ENCODE data around the gene LGI2. TPM values are rescaled to one million over a fixed set of nuclear protein-coding genes. Genes with fewer than 3 reads are reported as not detected.
"Not testable (repeated sequence)": the region's sequence is repeated elsewhere in the genome, so short reads cannot be mapped to it uniquely, and the experiment has no call there.

The LGI2 gene
- total RNA-seq, 1 donor from 2014 or later: not detected

DNA sequence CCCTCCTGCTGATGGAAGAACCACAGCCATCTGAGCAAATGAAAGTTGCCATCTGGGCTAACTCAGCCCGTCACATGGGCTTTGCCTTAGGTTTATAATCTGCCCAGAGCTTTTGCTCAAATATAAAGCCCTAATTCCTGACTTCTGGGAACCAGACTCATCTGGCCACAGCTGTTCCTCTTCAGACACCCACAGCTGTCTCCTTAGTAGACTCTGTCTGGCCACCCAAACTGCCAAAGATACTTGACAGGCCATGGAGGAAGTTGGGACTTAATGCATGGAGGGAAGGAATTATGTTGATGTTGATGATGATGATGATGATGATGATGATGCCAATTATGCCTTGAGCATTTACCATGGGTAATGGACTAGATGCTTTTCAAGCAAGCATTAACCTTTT, 8.0 kb downstream of the LGI2 start:
- Histone ChIP-seq H3K4me3 (ENCODE audit: low read depth, low read length) (no peak overlapping the region), H3K27me3 (ENCODE audit: control insufficient read depth, insufficient read depth, low read length) (peaks cover 6% of the 10 kb centered on the region), H3K36me3 (ENCODE audit: control insufficient read depth, insufficient read depth, low read length) (no peaks in the 10 kb centered on the region)
- no peak for DNase-seq (ENCODE audit: low read depth)
- FAIRE-seq: no peak
- TF ChIP-seq, protein P1, sequence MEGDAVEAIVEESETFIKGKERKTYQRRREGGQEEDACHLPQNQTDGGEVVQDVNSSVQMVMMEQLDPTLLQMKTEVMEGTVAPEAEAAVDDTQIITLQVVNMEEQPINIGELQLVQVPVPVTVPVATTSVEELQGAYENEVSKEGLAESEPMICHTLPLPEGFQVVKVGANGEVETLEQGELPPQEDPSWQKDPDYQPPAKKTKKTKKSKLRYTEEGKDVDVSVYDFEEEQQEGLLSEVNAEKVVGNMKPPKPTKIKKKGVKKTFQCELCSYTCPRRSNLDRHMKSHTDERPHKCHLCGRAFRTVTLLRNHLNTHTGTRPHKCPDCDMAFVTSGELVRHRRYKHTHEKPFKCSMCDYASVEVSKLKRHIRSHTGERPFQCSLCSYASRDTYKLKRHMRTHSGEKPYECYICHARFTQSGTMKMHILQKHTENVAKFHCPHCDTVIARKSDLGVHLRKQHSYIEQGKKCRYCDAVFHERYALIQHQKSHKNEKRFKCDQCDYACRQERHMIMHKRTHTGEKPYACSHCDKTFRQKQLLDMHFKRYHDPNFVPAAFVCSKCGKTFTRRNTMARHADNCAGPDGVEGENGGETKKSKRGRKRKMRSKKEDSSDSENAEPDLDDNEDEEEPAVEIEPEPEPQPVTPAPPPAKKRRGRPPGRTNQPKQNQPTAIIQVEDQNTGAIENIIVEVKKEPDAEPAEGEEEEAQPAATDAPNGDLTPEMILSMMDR (IDR thresholded peaks at IDR 0.05; ENCODE audit: insufficient read depth, low read length, severe bottlenecking): no peak

DNA sequence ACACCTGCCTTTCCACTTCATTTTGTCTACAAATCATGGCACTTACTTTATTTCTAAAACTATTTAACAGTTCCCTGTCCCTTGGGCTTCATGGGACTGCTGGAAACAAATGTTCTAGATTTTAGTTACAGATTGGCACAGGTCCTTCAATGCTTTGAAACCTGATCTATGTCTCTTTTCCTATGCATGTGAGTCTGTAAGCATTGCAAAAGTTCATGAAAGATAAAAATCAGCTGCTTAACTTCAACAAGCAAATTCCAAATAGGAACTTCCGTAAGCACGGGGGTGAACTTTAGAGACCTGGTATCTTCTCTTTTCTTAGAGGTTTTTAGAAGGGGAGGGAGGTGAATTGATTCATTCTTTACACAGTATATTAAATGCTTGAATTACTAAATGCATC, 9.5 kb downstream of the LGI2 start:
- Histone ChIP-seq H3K27me3 (ENCODE audit: control insufficient read depth, insufficient read depth, low read length) (no peaks in the 10 kb centered on the region), H3K4me3 (ENCODE audit: low read depth, low read length) (no peak overlapping the region), H3K36me3 (ENCODE audit: control insufficient read depth, insufficient read depth, low read length) (no peaks in the 10 kb centered on the region)
- TF ChIP-seq, protein P1 (IDR thresholded peaks at IDR 0.05; ENCODE audit: insufficient read depth, low read length, severe bottlenecking): no peak
- no peak for FAIRE-seq
- DNase-seq (ENCODE audit: low read depth): no peak

DNA sequence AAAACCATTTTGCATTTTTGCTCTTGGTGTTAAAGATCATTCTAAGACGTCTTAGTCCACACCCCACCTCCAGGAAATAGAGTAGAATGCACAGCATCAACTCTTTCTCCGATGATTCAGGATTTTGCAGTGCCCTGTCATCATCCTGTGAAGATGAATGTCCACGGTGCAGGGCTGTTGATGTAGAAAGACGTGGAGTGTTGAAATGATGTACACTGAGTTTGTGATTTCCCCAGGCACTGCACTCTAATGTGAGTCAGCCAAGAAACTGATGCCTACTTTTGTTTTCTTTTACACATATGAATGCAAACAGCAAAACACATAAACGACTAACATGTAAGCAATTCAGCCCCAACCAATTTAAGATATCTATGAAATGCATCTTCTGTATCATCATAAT, 10.5 kb downstream of the LGI2 start:
- Histone ChIP-seq H3K36me3 (ENCODE audit: control insufficient read depth, insufficient read depth, low read length) (no peaks in the 10 kb centered on the region), H3K4me3 (ENCODE audit: low read depth, low read length) (no peak overlapping the region), H3K27me3 (ENCODE audit: control insufficient read depth, insufficient read depth, low read length) (no peaks in the 10 kb centered on the region)
- DNase-seq (ENCODE audit: low read depth): peak; percentile 86
- peak; percentile 76 for FAIRE-seq
- TF ChIP-seq, protein P1 (IDR thresholded peaks at IDR 0.05; ENCODE audit: insufficient read depth, low read length, severe bottlenecking): no peak

DNA sequence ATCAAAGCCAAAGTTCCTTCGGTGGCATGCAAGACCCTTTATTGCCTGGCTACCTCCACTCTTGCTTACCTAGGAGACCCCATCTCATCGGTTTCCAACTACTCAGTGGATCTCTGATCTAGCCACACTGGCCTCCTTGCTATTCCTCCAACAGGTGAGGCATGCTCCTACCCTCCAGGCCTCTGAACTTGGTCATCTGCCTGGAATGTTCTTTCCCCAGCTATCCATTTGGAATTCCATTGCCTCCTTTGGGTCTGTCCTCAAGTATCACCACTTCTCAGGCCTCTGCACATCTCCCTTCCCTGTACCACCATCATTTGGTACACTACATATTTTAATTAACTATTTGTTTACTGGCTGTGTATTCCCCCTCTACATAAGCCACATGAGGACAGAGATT, 11.2 kb downstream of the LGI2 start:
- FAIRE-seq (no peak), DNase-seq (ENCODE audit: low read depth) (no peak)
- H3K4me3 ChIP-seq (ENCODE audit: low read depth, low read length): no peak overlapping the region
- TF ChIP-seq, protein P1 (IDR thresholded peaks at IDR 0.05; ENCODE audit: insufficient read depth, low read length, severe bottlenecking): no peak
- H3K27me3 ChIP-seq (ENCODE audit: control insufficient read depth, insufficient read depth, low read length): no peaks in the 10 kb centered on the region
- no peaks in the 10 kb centered on the region for H3K36me3 ChIP-seq (ENCODE audit: control insufficient read depth, insufficient read depth, low read length)

DNA sequence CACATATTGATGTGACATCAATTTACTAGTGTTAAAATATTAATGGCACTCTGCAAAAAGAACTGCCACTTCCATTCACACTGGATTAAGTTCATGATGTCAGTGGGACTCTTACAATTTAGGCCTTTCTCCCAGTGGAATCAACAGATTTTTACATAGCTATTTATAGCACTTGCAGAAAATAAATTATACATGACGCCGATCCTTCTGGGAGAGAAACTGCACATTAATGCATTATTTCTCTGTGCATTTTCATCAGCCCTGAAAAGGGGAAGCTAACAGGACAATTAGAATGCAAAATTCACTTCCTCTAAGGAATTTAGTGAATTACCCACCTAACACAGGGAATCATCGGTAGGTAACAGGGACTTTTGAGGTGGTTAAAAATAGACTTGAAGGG, 15.7 kb downstream of the LGI2 start:
- FAIRE-seq (no peak), DNase-seq (ENCODE audit: low read depth) (no peak)
- TF ChIP-seq, protein P1 (IDR thresholded peaks at IDR 0.05; ENCODE audit: insufficient read depth, low read length, severe bottlenecking): no peak
- H3K4me3 ChIP-seq (ENCODE audit: low read depth, low read length): no peak overlapping the region
- H3K36me3 ChIP-seq (ENCODE audit: control insufficient read depth, insufficient read depth, low read length): no peaks in the 10 kb centered on the region
- no peaks in the 10 kb centered on the region for H3K27me3 ChIP-seq (ENCODE audit: control insufficient read depth, insufficient read depth, low read length)

DNA sequence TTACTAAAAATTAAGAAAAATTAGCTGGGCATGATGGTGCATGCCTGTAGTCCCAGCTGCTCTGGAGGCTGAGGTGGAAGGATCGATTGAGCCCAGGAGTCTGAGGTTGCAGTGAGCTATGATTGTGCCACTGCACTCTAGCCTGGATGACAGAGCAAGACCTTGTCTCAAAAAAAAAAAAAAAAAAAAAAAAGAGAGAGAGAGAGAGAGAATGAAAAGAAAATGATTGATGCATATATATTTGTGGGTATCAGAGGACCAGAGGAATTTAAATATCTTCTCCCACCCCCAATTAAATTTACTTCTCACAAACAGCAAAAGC, 16.1 kb downstream of the LGI2 start:
- H3K4me3 ChIP-seq (ENCODE audit: low read depth, low read length); DNase-seq (ENCODE audit: low read depth); H3K27me3 ChIP-seq (ENCODE audit: control insufficient read depth, insufficient read depth, low read length); H3K36me3 ChIP-seq (ENCODE audit: control insufficient read depth, insufficient read depth, low read length); FAIRE-seq: not testable (repeated sequence)

Data from bronchial epithelial cell (primary cell).